Retinal pigment epithelial cell (primary cell): Measurements from ENCODE around the gene DGCR8.
A peak's percentile ranks its signal among the peaks of the same experiment; 100 is the strongest.

Experiments used
- DNase-seq: peaks from one replicate; pipeline ENCODE4 v3.0.0-alpha.2; 2010; ENCODE audit warnings: low read depth
- H3K4me3 ChIP-seq: 2 replicates; pipeline ENCODE4 v1.5.1; 2011; ENCODE audit warnings: mild to moderate bottlenecking, low read length, control low read depth, moderate library complexity
- TF ChIP-seq, protein P1 (sequence below): conservative IDR thresholded peaks from 2 replicates; pipeline ENCODE4 v1.5.1; 2011; ENCODE audit warnings: low read depth, low read length, control low read depth, inconsistent platforms

DGCR8 gene

DNA sequence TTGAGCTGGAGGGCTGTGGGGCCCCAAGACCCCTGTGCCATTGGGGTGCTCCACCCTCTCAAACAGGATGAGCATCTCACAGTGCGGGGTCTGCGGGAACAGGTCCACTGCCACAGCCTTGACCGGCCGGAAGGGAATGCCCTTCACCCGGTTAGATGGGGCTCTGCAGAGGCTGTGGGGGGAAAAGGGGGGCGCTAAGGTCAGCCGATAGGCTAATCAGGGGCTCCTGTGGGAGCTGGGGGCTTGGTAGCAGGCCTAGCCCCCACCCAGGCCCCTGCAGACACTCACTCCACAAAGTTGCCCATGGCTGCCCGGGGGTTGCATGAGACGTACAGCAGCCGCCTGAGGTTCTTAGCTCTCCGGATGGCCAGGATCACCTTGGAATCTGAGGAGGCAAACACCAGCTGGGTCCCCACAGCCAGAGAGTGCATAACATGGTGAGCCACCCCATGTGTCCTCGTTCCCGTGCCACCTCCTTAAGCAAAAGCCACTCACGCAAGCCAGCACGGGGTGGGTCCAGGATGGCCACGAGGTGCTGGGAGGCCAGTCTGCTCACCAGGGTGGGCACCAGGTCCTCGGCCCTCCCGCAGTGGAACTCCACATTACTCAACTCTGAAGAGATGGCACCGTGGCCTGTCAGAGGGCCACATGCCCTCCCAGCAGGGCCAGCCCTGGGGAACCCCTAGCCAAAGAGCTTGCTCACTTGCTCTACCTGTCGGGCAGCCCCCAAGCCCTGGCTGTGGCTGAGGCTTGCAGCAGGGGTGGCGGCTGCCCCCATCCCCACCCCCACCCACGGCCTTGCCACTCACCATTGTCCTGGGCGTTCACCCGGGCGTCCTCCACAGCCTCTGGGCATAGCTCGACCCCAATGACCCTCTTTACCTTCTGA is 32.8 kb downstream of the DGCR8 start:
- DNase-seq, result no peak
- TF ChIP-seq, protein P1, sequence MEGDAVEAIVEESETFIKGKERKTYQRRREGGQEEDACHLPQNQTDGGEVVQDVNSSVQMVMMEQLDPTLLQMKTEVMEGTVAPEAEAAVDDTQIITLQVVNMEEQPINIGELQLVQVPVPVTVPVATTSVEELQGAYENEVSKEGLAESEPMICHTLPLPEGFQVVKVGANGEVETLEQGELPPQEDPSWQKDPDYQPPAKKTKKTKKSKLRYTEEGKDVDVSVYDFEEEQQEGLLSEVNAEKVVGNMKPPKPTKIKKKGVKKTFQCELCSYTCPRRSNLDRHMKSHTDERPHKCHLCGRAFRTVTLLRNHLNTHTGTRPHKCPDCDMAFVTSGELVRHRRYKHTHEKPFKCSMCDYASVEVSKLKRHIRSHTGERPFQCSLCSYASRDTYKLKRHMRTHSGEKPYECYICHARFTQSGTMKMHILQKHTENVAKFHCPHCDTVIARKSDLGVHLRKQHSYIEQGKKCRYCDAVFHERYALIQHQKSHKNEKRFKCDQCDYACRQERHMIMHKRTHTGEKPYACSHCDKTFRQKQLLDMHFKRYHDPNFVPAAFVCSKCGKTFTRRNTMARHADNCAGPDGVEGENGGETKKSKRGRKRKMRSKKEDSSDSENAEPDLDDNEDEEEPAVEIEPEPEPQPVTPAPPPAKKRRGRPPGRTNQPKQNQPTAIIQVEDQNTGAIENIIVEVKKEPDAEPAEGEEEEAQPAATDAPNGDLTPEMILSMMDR, result no peak
- no peak overlapping the region for H3K4me3 ChIP-seq

DNA sequence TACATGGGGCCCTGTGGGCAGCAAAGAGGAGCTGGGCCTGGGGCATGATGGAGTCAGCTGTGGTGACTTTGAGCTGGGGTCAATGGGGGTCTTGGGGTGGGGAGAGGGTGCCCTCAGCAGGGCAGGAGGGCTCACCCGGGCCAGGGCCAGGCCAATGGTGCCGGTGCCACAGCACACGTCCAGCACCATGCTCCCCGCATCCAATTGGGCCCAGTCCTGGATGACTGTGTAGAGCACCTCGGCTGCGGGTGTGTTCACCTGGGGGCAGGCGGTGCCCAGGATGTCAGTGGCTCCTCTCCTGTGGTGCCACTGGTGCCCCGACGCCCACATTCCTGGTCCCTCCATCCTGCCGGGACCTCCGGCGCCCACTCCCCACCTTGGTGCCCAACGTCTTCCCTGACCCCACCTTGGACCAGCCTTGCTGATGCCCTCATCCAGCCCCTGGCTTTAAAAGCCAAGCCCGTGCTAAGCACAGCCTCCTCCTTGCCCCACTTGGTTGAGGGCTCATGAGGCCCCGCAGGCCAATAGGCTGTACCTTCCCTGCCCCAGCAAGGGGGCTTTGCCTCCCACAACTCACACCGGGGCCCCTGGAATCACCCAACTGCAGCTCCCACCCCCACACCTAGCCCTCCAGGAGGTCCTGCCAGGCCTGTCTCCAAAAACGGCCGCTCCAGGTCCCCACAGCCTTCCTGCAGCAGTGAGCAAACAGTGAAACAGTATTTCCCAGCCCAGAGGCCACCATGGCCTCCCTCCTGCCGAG is 33.7 kb downstream of the DGCR8 start:
- no peak overlapping the region for H3K4me3 ChIP-seq
- DNase-seq, result no peak

DNA sequence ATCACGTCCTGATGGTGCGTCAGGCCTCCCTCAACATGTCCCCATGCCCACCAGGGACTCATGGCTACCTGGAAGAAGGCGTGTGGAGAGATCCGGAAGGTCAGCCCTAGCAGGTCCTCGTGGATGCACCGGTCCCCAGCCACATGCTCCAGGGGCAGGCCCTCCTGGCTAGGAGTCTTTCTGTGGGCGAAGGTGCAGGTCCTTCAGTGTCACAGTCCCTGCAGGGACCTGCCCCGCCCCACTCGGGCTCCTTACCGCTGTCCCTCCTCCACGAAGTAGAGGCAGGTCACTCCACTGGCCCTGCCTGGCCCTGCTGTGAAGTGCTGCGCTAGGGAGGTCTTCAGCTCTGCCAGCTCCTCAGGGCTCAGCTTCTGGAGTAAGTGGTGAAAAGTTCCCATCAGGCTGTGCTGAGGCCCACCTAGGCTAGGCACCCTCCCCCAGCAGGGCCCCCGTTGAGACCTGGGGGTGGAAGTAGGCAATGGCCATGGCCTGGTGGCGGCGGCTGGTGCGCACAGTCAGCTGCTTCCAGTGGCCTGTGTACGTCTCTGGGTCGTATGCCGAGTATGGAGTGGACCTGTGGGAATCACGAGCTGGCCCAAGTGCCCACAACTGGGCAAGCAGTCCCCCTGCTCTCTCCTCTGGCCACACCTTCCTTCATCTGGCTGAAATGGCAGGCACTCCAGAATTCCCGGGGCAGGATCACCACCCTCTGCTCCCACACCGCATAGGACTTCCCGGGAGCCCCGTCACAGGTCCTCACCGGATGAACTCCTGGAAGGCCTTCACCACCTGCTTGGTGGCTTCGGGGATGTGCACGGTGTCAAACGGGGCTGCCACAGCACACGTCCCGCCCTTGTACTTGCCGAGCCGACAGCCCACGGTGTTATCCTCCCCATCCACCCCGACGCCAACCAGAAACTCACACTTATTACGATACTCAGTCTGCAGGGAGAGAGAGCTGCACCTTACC is 34.8 kb downstream of the DGCR8 start:
- DNase-seq, result no peak
- no peak overlapping the region for H3K4me3 ChIP-seq
- TF ChIP-seq, protein P1, result no peak

More for the DNA sequence above, 33.7 kb downstream of the DGCR8 start:
- TF ChIP-seq, protein P1, result no peak

DNA sequence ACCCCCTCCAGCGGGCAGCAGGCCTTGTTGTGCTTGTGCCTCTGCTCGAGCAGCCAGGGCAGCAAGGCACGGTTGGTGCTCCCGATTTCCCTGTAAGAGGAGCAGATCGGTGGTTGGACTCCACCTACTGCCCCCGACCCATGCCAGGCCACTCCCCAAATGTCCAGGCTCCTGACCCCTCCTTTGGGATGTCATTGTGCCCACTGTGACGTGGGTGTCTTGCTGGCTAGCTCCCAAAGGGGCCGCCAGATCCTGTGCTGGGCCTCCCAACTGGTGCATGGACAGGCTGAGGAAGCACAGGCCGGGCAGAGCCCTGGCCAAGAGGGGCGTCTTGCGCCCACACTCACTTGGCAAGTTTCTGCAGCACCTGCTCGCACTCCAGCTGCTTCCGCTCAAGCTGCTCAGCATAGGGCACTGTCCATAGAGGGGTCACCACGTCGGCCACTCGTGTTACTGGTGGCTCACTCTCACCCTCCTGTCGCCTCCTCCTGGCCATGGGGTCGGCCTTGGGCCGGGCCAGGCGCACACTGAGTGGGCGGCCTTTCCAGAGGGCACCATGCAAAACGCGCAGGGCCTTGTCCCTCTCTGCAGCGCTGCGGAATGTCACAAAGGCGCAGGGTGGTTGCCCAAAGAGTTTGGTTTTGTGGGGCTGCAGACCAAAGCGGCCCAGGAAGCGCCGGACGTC is 35.8 kb downstream of the DGCR8 start, which contains the start of gene RANBP1:
TSS of gene RANBP1 (plus strand) at position 414 of the 685 bp plus-strand sequence. CDS start at position 495, 81 bp downstream.
- H3K4me3 ChIP-seq, result peak within 1 kb of the TSS; percentile 90
- no peak for DNase-seq
- TF ChIP-seq, protein P1, result no peak

DNA sequence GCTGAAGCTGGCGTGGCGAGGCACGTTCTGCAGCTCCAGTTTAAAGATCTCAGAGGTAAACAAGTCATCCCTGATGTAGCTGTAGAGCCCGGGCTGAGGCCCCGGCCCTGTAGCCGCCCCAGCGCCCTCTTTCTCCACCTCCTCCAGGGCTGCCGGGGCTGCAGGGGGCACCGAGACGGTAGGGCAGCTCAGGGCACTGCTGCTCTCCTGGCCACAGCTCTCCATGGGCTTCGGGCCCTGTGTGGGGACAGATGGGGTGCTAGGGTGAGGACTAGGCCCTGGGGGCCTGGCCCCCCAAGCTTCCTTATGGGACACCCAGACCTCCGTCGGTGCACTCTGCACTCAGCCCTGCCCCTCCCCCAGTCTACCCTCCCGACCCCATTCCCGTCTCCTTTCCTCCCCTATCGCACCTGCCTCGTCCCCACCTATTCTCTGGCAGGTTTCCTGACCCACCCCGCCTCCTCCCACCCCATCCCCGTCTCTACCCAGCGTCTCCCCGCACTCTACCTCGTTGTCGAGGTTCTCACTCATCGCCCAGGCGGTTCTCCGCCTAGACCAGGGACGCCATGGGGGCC is 36.4 kb downstream of the DGCR8 start:
- no peak for DNase-seq
- H3K4me3 ChIP-seq, result peak overlapping the region; percentile 90
- TF ChIP-seq, protein P1, result no peak
